Parathyroid adenoma (tissue), 2 donors: ENCODE data around the gene EDDM13.

Source experiments
- H2AFZ ChIP-seq: fragments of 300-600 bp; sonication (generic); one replicate; pipeline ENCODE4 v1.7.0; 2017; ENCODE audit warnings: antibody characterized with exemption, mild to moderate bottlenecking
- H3K27ac ChIP-seq: fragments of 300-600 bp; sonication (generic); one replicate; pipeline ENCODE4 v1.7.0; 2017
- H3K27me3 ChIP-seq: fragments of 300-600 bp; sonication (generic); one replicate; pipeline ENCODE4 v1.7.0; 2017; ENCODE audit warnings: low read length; ENCODE audit not compliant: control insufficient read depth, insufficient read depth
- H3K36me3 ChIP-seq: fragments of 300-600 bp; sonication (generic); one replicate; pipeline ENCODE4 v1.7.0; 2017; ENCODE audit warnings: low read length; ENCODE audit not compliant: control insufficient read depth, insufficient read depth
- H3K4me1 ChIP-seq: fragments of 300-600 bp; sonication (generic); one replicate; pipeline ENCODE4 v1.7.0; 2017; ENCODE audit warnings: control low read depth
- H3K4me2 ChIP-seq: fragments of 300-600 bp; sonication (generic); one replicate; pipeline ENCODE4 v1.7.0; 2017; ENCODE audit warnings: low read length
- H3K4me3 ChIP-seq: fragments of 300-600 bp; sonication (generic); one replicate; pipeline ENCODE4 v1.7.0; 2017; ENCODE audit warnings: low read depth, low read length
- H3K79me2 ChIP-seq: fragments of 300-600 bp; sonication (generic); one replicate; pipeline ENCODE4 v1.7.0; 2017; ENCODE audit warnings: control low read depth
- H3K9ac ChIP-seq: fragments of 300-600 bp; sonication (generic); one replicate; pipeline ENCODE4 v1.7.0; 2017; ENCODE audit warnings: mild to moderate bottlenecking
- H3K9me3 ChIP-seq: fragments of 300-600 bp; sonication (generic); one replicate; pipeline ENCODE4 v1.7.0; 2017; ENCODE audit warnings: low read length; ENCODE audit not compliant: control insufficient read depth
- TF ChIP-seq, protein P1 (sequence below): fragments of 300-600 bp; sonication (generic); IDR thresholded peaks from one replicate; pipeline ENCODE4 v1.7.0; 2017; ENCODE audit warnings: antibody characterized with exemption, mild to moderate bottlenecking
- donor health status: primary hyperparathyroidism.

EDDM13 gene

DNA sequence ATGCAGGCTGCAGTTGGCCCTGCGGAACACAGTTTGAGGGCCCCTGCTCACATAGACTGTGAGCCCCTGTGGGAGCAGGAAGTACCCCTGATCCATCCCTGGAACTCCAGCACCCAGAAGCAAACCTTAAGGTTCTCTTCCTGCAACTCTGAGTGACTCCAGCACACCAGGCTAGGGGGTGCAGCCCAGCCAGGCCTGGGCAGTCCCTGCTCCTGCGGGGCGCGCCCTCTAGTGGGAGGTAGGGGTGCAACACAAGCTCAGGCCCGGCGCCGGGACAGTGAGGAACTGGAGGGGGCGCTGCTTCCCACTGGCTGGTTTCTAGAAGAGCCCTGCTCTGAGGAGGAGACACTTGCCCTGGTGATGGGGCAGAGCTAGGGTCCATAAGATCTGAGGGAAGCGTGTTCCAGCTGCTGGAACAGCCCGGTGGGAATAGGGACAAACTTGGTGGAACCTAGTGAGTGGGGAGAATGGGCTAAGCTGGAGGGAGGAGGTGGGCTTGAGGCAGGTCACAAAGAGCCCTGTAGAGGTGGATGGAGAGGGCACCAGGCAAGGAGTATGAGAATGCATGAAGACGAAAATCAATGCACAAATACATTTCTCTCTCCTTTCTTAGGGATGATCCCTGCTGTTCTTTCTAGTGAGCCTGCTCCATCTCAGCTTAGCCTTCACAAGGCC lies 37.1 kb downstream of the EDDM13 start:
- TF ChIP-seq, protein P1, sequence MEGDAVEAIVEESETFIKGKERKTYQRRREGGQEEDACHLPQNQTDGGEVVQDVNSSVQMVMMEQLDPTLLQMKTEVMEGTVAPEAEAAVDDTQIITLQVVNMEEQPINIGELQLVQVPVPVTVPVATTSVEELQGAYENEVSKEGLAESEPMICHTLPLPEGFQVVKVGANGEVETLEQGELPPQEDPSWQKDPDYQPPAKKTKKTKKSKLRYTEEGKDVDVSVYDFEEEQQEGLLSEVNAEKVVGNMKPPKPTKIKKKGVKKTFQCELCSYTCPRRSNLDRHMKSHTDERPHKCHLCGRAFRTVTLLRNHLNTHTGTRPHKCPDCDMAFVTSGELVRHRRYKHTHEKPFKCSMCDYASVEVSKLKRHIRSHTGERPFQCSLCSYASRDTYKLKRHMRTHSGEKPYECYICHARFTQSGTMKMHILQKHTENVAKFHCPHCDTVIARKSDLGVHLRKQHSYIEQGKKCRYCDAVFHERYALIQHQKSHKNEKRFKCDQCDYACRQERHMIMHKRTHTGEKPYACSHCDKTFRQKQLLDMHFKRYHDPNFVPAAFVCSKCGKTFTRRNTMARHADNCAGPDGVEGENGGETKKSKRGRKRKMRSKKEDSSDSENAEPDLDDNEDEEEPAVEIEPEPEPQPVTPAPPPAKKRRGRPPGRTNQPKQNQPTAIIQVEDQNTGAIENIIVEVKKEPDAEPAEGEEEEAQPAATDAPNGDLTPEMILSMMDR = peak; percentile 70

DNA sequence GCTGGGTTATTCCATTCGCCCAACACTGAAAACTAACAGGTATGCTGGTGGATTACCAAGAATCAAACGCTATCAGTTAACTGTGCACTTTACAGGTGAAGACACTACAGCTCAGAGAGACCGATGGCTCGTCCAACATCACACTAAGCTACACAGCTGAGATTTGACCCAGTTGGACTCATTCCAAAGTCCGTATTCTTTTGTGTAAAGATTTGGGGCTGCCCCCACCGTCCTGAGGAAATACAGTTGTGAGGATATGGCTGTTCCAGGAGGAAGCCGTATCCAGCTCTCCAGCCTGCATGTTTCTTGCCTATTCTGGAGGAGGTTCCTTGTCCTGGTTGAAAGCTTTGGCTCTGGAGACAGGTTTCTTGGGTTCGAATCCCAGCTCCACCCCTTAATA lies 37.9 kb downstream of the EDDM13 start:
- Histone ChIP-seq H3K4me1 (peaks cover 4% of the 10 kb centered on the region), H3K9ac (no peak overlapping the region), H3K79me2 (peaks cover 4% of the 10 kb centered on the region), H3K36me3 (no peaks in the 10 kb centered on the region), H3K27ac (no peak overlapping the region), H3K27me3 (no peaks in the 10 kb centered on the region), H2AFZ (no peak overlapping the region), H3K4me3 (no peak overlapping the region), H3K4me2 (no peak overlapping the region), H3K9me3 (no peaks in the 10 kb centered on the region)
- TF ChIP-seq, protein P1 = no peak

More for the DNA sequence above, 37.1 kb downstream of the EDDM13 start:
- H3K79me2 ChIP-seq = peaks cover 4% of the 10 kb centered on the region
- no peak overlapping the region for H3K9ac ChIP-seq
- H3K27me3 ChIP-seq = no peaks in the 10 kb centered on the region
- peaks cover 4% of the 10 kb centered on the region for H3K4me1 ChIP-seq
- no peaks in the 10 kb centered on the region for H3K36me3 ChIP-seq
- no peaks in the 10 kb centered on the region for H3K9me3 ChIP-seq
- no peak overlapping the region for H3K4me3 ChIP-seq
- H3K4me2 ChIP-seq = no peak overlapping the region
- no peak overlapping the region for H3K27ac ChIP-seq
- H2AFZ ChIP-seq = no peak overlapping the region

DNA sequence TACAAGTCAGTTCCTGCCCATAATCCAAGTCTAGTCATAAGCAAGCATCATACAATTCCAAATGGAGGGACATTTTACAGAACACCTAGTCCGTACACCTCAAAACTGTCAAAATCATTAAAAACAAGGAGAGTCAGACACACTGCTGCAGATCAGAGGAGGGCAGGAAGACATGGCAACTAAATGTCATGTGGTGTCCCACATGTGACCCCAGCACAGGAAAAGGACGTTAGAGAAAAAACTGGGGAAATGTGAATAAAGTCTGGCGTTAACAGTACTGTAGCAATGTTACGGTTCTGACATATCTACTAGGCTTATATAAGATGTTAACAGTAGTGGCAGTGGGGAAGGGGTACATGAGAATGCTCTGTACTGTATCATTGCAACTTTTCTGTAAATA lies 39.8 kb downstream of the EDDM13 start:
- H3K36me3 ChIP-seq = no peaks in the 10 kb centered on the region
- H3K27ac ChIP-seq = no peak overlapping the region
- no peaks in the 10 kb centered on the region for H3K27me3 ChIP-seq
- H2AFZ ChIP-seq = no peak overlapping the region
- peaks cover 8% of the 10 kb centered on the region for H3K4me1 ChIP-seq
- no peak overlapping the region for H3K4me3 ChIP-seq
- H3K79me2 ChIP-seq = peaks cover 4% of the 10 kb centered on the region
- no peaks in the 10 kb centered on the region for H3K9me3 ChIP-seq
- no peak overlapping the region for H3K4me2 ChIP-seq
- TF ChIP-seq, protein P1 = no peak
- H3K9ac ChIP-seq = no peak overlapping the region

DNA sequence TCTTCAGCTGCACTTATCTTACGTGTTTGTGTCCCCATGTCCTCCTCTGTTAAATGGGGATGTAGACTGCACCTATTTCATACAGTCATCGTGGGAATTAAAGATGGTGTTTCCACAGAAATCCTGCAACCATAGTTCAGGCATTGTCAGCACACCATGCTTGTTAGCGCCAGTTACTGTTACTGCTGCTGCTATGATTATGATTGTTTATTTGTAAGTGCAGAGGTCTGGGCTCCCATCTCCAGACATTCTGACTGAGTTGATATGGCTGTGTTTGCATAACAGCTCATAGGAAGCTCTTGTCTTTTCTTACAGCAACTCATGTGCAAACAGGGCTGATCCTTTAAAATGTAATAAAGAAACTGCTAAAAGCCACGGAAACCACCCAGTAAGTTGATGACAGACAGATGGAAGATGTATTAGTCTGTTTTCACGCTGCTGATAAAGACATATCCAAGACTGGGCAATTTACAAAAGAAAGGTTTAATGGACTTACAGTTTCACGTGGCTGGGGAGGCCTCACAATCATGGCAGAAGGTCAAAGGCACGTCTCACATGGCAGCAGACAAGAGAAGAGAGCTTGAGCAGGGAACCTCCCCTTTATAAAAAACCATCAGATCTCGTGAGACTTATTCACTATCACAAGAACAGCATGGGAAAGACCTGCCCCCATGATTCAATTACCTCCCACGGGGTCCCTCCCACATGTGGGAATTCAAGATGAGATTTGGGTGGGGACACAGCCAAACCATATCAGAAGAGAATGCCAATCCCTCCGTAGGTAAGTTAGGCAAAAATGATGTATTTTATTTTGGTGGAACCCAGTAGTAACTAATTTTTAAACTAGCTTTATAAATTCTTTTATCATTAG lies 40.5 kb downstream of the EDDM13 start:
- H3K36me3 ChIP-seq = no peaks in the 10 kb centered on the region
- no peaks in the 10 kb centered on the region for H3K27me3 ChIP-seq
- no peak overlapping the region for H3K27ac ChIP-seq
- TF ChIP-seq, protein P1 = no peak
- H3K79me2 ChIP-seq = peaks cover 2% of the 10 kb centered on the region
- no peak overlapping the region for H3K4me2 ChIP-seq
- no peaks in the 10 kb centered on the region for H3K9me3 ChIP-seq
- no peak overlapping the region for H3K4me3 ChIP-seq
- H3K4me1 ChIP-seq = peaks cover 8% of the 10 kb centered on the region
- H3K9ac ChIP-seq = no peak overlapping the region
- no peak overlapping the region for H2AFZ ChIP-seq
